ENCODE results near the gene CFAP68.
"Not testable (repeated sequence)": the region's sequence is repeated elsewhere in the genome, so short reads cannot be mapped to it uniquely, and the experiment has no call there.

DNA sequence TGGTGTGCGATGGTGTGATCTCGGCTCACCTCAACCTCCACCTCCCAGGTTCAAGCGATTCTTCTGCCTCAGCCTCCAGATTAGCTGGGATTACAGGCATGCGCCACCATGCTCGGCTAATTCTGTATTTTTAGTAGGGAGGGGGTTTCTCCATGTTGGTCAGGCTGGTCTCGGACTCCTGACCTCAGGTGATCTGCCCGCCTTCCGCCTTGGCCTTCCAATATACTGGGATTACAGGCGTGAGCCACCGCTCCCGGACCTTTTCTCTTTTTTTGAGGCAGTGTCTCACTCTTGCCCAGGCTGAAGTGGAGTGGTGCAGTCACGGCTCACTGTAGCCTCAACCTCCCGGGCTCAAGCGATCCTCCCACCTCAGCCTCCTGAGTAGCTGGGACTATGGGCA lies 53.8 kb downstream of the CFAP68 start:
- TF ChIP-seq, protein P1, sequence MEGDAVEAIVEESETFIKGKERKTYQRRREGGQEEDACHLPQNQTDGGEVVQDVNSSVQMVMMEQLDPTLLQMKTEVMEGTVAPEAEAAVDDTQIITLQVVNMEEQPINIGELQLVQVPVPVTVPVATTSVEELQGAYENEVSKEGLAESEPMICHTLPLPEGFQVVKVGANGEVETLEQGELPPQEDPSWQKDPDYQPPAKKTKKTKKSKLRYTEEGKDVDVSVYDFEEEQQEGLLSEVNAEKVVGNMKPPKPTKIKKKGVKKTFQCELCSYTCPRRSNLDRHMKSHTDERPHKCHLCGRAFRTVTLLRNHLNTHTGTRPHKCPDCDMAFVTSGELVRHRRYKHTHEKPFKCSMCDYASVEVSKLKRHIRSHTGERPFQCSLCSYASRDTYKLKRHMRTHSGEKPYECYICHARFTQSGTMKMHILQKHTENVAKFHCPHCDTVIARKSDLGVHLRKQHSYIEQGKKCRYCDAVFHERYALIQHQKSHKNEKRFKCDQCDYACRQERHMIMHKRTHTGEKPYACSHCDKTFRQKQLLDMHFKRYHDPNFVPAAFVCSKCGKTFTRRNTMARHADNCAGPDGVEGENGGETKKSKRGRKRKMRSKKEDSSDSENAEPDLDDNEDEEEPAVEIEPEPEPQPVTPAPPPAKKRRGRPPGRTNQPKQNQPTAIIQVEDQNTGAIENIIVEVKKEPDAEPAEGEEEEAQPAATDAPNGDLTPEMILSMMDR (conservative IDR thresholded peaks at IDR 0.05; ENCODE audit: low read depth, low read length), result not testable (repeated sequence)
- not testable (repeated sequence) for TF ChIP-seq POLR2A (IDR thresholded peaks at IDR 0.05; ENCODE audit: low read depth, low read length); RFX5 (IDR thresholded peaks at IDR 0.05; ENCODE audit: low read depth, low read length); BHLHE40 (IDR thresholded peaks at IDR 0.05; ENCODE audit: low read depth, low read length); RAD21 (IDR thresholded peaks at IDR 0.05; ENCODE audit: low read length); NFE2L2 (IDR thresholded peaks at IDR 0.05; ENCODE audit: low read depth, low read length); CHD1 (IDR thresholded peaks at IDR 0.05; ENCODE audit: low read depth, low read length)

Data from IMR-90 (cell line).